Vagina (tissue), 2 donors: ENCODE measurements around the gene RPS6KA1. TPM values are rescaled to one million over a fixed set of nuclear protein-coding genes. Genes with fewer than 3 reads are reported as not detected.

Experiments
- DNase-seq, 2 donors: peaks; one replicate each; pipeline ENCODE4 v3.0.0-alpha.2; 2017; ENCODE audit errors: extremely low spot score in 2 of 2
- H3K27ac ChIP-seq: fragments of 200-600 bp; sonication (generic); one replicate; pipeline ENCODE4 v1.5.1; 2019
- H3K27me3 ChIP-seq: fragments of 200-600 bp; sonication (generic); one replicate; pipeline ENCODE4 v1.5.1; 2019
- H3K36me3 ChIP-seq, 2 donors: fragments of 200-600 bp; sonication (generic); one replicate each; pipeline ENCODE4 v1.5.1; 2017 to 2019
- H3K4me1 ChIP-seq: fragments of 200-600 bp; sonication (generic); one replicate; pipeline ENCODE4 v1.5.1; 2019
- H3K4me3 ChIP-seq, 2 donors: fragments of 200-600 bp; sonication (generic); 1 replicate in 1 of 2; 2 replicates in 1 of 2; pipeline ENCODE4 v1.5.1; 2016 to 2019
- H3K9me3 ChIP-seq: fragments of 200-600 bp; sonication (generic); one replicate; pipeline ENCODE4 v1.5.1; 2019
- CTCF ChIP-seq, 3 experiments: fragments of 450-650 bp in 2 of 3; fragments of 200-600 bp in 1 of 3; sonication (generic) in 1 of 3; IDR thresholded peaks; one replicate each; pipeline ENCODE4 v1.5.1; 2017 to 2019; ENCODE audit warnings: antibody characterized with exemption in 3 of 3, mild to moderate bottlenecking in 2 of 3, moderate library complexity in 2 of 3
- POLR2A ChIP-seq, 2 donors: fragments of 450-650 bp; IDR thresholded peaks; one replicate each; pipeline ENCODE4 v1.6.1; 2017; ENCODE audit warnings: antibody characterized with exemption in 2 of 2, mild to moderate bottlenecking in 2 of 2, moderate library complexity in 2 of 2
- POLR2AphosphoS5 ChIP-seq, 2 donors: sonication (generic); formaldehyde crosslinking; IDR thresholded peaks; one replicate each; pipeline ENCODE4 v1.9.0; 2017; ENCODE audit warnings: antibody characterized with exemption in 2 of 2, mild to moderate bottlenecking in 2 of 2, low read depth in 1 of 2; ENCODE audit not compliant: insufficient read depth in 1 of 2
- intact Hi-C: fragments of 100-400 bp; cut with DNase I; formaldehyde crosslinking; loops from one replicate; pipeline ENCODE4 v1.15.1; 2023
- total RNA-seq: library from RNA; depleted of rRNA; stranded (reverse); fragments of >200 nt; gene quantifications from one replicate; pipeline ENCODE4 v1.2.3, GENCODE V29; 2016

Gene RPS6KA1
- total RNA-seq, 1 donor from 2014 or later: 22.8 TPM

DNA sequence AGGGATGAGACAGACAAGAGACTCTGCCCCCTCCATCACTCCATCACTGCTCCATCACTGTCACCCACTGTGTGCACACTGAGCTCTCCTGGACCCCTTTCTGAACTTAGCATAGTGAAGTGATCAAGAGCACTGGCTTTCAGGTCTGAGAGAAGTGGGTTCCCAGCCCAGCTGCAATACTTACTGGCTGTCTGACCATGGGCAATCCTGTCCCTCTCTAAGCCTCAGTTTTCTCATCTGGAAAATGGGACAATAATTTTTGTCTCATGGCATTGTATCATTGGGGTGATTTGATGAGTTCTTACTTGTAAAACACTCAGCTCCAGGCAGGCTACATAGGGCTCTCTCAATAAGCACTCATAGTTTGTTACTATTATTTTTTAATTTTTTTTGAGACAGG lies 7.5 kb upstream of the RPS6KA1 start:
- H3K36me3 ChIP-seq: no peaks in the 10 kb centered on the region

DNA sequence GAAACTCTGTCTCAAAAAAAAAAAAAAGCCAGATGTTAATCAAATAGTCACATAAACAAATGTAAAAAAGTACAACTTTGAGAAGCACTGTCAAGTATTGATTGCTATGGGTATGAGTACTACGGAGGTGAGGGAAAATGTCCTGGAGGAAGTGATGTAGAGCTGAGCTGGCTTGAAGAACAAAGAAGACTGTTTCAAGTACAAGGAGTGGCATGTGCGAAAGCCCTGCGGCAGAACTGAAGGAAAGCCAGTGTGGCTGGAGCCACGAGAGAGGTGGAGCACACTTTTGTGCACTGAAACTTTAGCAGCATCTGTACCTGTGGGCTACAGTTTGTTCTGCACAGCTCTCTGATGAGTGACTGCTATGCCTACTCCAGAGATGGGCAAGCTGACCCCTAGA lies 5.4 kb upstream of the RPS6KA1 start:
- Histone ChIP-seq H3K27ac (no peak overlapping the region), H3K36me3 (no peaks in the 10 kb centered on the region), H3K27me3 (no peaks in the 10 kb centered on the region), H3K4me3 (no peak overlapping the region), H3K4me1 (no peaks in the 10 kb centered on the region), H3K9me3 (no peaks in the 10 kb centered on the region)
- intact Hi-C loops: no loop called here
- no peak for TF ChIP-seq POLR2A (IDR thresholded peaks at IDR 0.05)
- no peak for DNase-seq

More for the DNA sequence above, 7.5 kb upstream of the RPS6KA1 start:
- no peaks in the 10 kb centered on the region for H3K27me3 ChIP-seq
- no peaks in the 10 kb centered on the region for H3K9me3 ChIP-seq
- H3K4me3 ChIP-seq: no peak overlapping the region
- H3K27ac ChIP-seq: no peak overlapping the region
- no peaks in the 10 kb centered on the region for H3K4me1 ChIP-seq
- DNase-seq: no peak
- intact Hi-C loops: no loop called here
- TF ChIP-seq POLR2A (IDR thresholded peaks at IDR 0.05) (no peak), POLR2AphosphoS5 (IDR thresholded peaks at IDR 0.05; ENCODE audit: insufficient read depth in 1 of 2, low read depth in 1 of 2) (no peak), CTCF (IDR thresholded peaks at IDR 0.05) (no peak)

DNA sequence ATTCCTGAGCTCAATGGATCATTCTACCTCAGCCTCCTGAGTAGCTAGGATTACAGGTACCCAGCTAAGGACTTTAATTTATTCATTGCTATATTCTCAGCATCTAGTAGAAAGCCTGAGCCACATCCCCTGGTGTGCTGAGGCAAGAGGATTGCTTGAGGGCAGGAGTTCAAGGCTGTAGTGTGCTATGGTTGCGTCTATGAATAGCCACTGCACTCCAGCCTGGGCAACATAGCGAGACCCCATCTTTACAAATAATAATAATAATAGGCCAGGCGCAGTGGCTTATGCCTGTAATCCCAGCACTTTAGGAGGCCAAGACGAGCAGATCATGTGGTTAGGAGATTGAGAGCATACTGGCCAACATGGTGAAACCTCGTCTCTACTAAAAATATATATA lies 3.3 kb upstream of the RPS6KA1 start:
- intact Hi-C loops: no loop called here
- DNase-seq: no peak
- TF ChIP-seq POLR2AphosphoS5 (IDR thresholded peaks at IDR 0.05; ENCODE audit: insufficient read depth in 1 of 2, low read depth in 1 of 2) (no peak), CTCF (IDR thresholded peaks at IDR 0.05) (no peak), POLR2A (IDR thresholded peaks at IDR 0.05) (no peak)
- Histone ChIP-seq H3K36me3 (no peaks in the 10 kb centered on the region), H3K4me3 (no peak overlapping the region), H3K4me1 (peaks cover 13% of the 10 kb centered on the region), H3K27me3 (no peaks in the 10 kb centered on the region), H3K27ac (no peak overlapping the region), H3K9me3 (no peaks in the 10 kb centered on the region)

DNA sequence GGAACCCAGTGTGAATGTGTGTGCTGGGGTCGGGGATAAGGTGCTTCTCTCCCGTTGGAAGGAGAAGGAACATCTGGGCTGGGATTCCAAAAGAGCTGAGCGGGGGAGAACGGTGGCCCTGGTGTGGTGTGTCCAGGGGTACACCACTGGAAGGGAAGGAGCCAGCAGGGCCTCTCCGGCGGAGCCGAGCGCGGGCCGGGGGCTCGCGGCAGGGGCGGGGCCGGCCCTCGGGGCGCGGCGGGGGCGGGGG lies 231 bp upstream of the RPS6KA1 start:
- no peak for DNase-seq
- H3K9me3 ChIP-seq: no peaks in the 10 kb centered on the region
- intact Hi-C loops: no loop called here
- TF ChIP-seq POLR2AphosphoS5 (IDR thresholded peaks at IDR 0.05; ENCODE audit: insufficient read depth in 1 of 2, low read depth in 1 of 2) (no peak), CTCF (IDR thresholded peaks at IDR 0.05) (no peak), POLR2A (IDR thresholded peaks at IDR 0.05) (no peak)
- H3K4me1 ChIP-seq: peaks cover 27% of the 10 kb centered on the region
- H3K27me3 ChIP-seq: no peaks in the 10 kb centered on the region
- no peaks in the 10 kb centered on the region for H3K36me3 ChIP-seq
- peak overlapping the region; percentile 54 to 83 for H3K4me3 ChIP-seq
- no peak overlapping the region for H3K27ac ChIP-seq

GRCh38 chr1:26530410-26530894 lies 891 bp downstream of the RPS6KA1 start:
- no peak for TF ChIP-seq CTCF (IDR thresholded peaks at IDR 0.05)
- Histone ChIP-seq H3K27ac (no peak overlapping the region), H3K4me1 (peaks cover 27% of the 10 kb centered on the region)

More at GRCh38 chr1:26530410-26530894, 891 bp downstream of the RPS6KA1 start:
- intact Hi-C loops: no loop called here
- Histone ChIP-seq H3K36me3 (no peaks in the 10 kb centered on the region), H3K4me3 (peak overlapping the region; percentile 54 to 83), H3K9me3 (no peaks in the 10 kb centered on the region), H3K27me3 (no peaks in the 10 kb centered on the region)
- no peak for DNase-seq
